ENCODE measurements around the gene LRRC55. TPM values are rescaled to one million over a fixed set of nuclear protein-coding genes. Genes with fewer than 3 reads are reported as not detected.

LRRC55 gene
- total RNA-seq, 1 experiment from 2014 or later = 0.79 TPM

DNA sequence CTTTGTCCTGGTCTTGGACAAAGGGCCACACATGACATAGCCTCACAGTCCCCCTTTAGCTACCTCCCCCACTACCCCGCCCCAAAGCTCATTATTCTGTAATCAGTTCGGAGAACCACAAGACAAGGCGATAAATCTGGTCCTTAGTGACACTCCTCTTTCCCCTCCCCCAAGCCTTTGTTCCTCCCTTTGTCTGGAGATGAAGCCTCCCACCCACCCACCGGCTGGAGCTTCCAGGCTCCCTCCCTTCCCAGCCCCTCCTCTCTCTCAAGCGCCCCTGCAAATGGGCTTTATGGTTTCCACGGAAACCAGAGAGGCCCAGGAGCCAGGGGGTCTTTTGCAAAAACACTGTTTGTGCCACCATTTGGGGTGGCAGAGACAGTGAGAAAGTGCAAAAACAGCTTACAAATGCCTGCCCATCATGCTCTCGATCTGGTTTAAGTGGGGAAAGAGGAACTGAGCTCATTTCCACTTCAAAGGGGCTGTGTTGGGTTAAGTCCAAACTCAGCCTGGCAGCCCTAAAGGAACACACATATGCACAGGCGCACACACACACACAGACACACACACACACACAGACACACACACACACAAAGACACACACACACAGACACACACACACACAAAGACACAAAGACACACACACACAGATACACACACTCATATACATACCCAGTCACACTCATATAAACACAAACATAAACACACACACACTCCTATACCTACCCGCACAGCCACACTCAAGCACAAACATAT lies 31.8 kb downstream of the LRRC55 start:
- Mint-ChIP-seq H3K4me1 (peaks cover 14% of the 10 kb centered on the region), H3K27me3 (ENCODE audit: low read depth) (no peaks in the 10 kb centered on the region; the same call in 1 of the 2 replicates), H3K4me3 (no peak overlapping the region), H3K27ac (no peak overlapping the region), H3K36me3 (no peaks in the 10 kb centered on the region), H3K9me3 (peaks cover 3% of the 10 kb centered on the region; the same call in 1 of the 2 replicates)
- POLR2A ChIA-PET = interaction anchor here (0.5 to 1.6 kb wide), 2 partner anchors 8 to 36 kb away, joined by 3 to 4 read pairs; no protein-coding TSS in a partner anchor
- CTCF ChIA-PET = interaction anchor here (0.6 to 2.5 kb wide), 6 partner anchors 9 to 82 kb away, joined by 3 to 35 read pairs (median 4); no protein-coding TSS in a partner anchor
- ATAC-seq (peak; percentile 85), DNase-seq (ENCODE audit: low spot score) (peak; percentile 39)
- no peak for TF ChIP-seq TEAD4 (CRISPR knock-in tag; IDR thresholded peaks at IDR 0.05)
- no peak for TF ChIP-seq CBFB (CRISPR knock-in tag; IDR thresholded peaks at IDR 0.05; ENCODE audit: low read depth)
- no peak for TF ChIP-seq NFYB (CRISPR knock-in tag; conservative IDR thresholded peaks at IDR 0.05; ENCODE audit: low read depth)

DNA sequence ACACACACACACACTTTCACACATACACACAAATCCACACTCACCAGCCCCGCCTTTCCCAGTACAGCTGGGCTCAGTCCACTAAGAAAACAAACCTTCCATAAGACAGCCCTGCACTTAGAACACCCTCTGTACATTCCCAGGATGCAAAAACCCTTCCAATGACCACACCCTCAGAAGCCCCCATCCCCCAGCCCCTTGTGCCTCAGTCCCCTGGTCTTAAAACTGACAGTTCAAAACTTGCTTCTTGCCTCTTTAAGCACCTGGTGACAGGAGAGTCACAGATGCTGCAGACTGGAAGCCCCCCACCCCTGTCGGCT lies 32.3 kb downstream of the LRRC55 start:
- ChIA-PET POLR2A (interaction anchor here (1.6 kb wide), 1 partner anchor 9 kb away, joined by 4 read pairs; no protein-coding TSS in a partner anchor), CTCF (interaction anchor here (0.6 to 2.5 kb wide), 4 partner anchors 9 to 82 kb away, joined by 3 to 35 read pairs (median 6); no protein-coding TSS in a partner anchor)
- Mint-ChIP-seq H3K27me3 (ENCODE audit: low read depth) (no peaks in the 10 kb centered on the region; the same call in 1 of the 2 replicates), H3K27ac (no peak overlapping the region), H3K4me3 (no peak overlapping the region), H3K4me1 (peaks cover 14% of the 10 kb centered on the region), H3K36me3 (no peaks in the 10 kb centered on the region), H3K9me3 (peaks cover 3% of the 10 kb centered on the region; the same call in 1 of the 2 replicates)
- no peak for DNase-seq (ENCODE audit: low spot score)
- no peak for ATAC-seq
- TF ChIP-seq, protein P1, sequence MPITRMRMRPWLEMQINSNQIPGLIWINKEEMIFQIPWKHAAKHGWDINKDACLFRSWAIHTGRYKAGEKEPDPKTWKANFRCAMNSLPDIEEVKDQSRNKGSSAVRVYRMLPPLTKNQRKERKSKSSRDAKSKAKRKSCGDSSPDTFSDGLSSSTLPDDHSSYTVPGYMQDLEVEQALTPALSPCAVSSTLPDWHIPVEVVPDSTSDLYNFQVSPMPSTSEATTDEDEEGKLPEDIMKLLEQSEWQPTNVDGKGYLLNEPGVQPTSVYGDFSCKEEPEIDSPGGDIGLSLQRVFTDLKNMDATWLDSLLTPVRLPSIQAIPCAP (CRISPR knock-in tag; IDR thresholded peaks at IDR 0.05) = no peak
- TF ChIP-seq ETV6 (CRISPR knock-in tag; IDR thresholded peaks at IDR 0.05) (no peak), RORB (CRISPR knock-in tag; IDR thresholded peaks at IDR 0.05) (no peak), FOXP1 (CRISPR knock-in tag; IDR thresholded peaks at IDR 0.05; ENCODE audit: borderline replicate concordance) (no peak), PRRX2 (CRISPR knock-in tag; IDR thresholded peaks at IDR 0.05) (no peak), E2F5 (CRISPR knock-in tag; IDR thresholded peaks at IDR 0.05) (no peak), FOXK1 (CRISPR knock-in tag; IDR thresholded peaks at IDR 0.05) (no peak), OVOL2 (CRISPR knock-in tag; IDR thresholded peaks at IDR 0.05; ENCODE audit: borderline replicate concordance) (no peak), KAT7 (CRISPR knock-in tag; IDR thresholded peaks at IDR 0.05; ENCODE audit: borderline replicate concordance) (no peak), ZNF121 (CRISPR knock-in tag; IDR thresholded peaks at IDR 0.05) (no peak), ZNF138 (CRISPR knock-in tag; conservative IDR thresholded peaks at IDR 0.05) (no peak), ZNF232 (CRISPR knock-in tag; IDR thresholded peaks at IDR 0.05) (no peak), NR1H2 (CRISPR knock-in tag; IDR thresholded peaks at IDR 0.05) (no peak), ZNF416 (CRISPR knock-in tag; IDR thresholded peaks at IDR 0.05) (no peak), MLX (CRISPR knock-in tag; IDR thresholded peaks at IDR 0.05) (no peak)
- TF ChIP-seq, protein P2, sequence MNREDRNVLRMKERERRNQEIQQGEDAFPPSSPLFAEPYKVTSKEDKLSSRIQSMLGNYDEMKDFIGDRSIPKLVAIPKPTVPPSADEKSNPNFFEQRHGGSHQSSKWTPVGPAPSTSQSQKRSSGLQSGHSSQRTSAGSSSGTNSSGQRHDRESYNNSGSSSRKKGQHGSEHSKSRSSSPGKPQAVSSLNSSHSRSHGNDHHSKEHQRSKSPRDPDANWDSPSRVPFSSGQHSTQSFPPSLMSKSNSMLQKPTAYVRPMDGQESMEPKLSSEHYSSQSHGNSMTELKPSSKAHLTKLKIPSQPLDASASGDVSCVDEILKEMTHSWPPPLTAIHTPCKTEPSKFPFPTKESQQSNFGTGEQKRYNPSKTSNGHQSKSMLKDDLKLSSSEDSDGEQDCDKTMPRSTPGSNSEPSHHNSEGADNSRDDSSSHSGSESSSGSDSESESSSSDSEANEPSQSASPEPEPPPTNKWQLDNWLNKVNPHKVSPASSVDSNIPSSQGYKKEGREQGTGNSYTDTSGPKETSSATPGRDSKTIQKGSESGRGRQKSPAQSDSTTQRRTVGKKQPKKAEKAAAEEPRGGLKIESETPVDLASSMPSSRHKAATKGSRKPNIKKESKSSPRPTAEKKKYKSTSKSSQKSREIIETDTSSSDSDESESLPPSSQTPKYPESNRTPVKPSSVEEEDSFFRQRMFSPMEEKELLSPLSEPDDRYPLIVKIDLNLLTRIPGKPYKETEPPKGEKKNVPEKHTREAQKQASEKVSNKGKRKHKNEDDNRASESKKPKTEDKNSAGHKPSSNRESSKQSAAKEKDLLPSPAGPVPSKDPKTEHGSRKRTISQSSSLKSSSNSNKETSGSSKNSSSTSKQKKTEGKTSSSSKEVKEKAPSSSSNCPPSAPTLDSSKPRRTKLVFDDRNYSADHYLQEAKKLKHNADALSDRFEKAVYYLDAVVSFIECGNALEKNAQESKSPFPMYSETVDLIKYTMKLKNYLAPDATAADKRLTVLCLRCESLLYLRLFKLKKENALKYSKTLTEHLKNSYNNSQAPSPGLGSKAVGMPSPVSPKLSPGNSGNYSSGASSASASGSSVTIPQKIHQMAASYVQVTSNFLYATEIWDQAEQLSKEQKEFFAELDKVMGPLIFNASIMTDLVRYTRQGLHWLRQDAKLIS (CRISPR knock-in tag; IDR thresholded peaks at IDR 0.05; ENCODE audit: borderline replicate concordance) = no peak
- TF ChIP-seq, protein P3, sequence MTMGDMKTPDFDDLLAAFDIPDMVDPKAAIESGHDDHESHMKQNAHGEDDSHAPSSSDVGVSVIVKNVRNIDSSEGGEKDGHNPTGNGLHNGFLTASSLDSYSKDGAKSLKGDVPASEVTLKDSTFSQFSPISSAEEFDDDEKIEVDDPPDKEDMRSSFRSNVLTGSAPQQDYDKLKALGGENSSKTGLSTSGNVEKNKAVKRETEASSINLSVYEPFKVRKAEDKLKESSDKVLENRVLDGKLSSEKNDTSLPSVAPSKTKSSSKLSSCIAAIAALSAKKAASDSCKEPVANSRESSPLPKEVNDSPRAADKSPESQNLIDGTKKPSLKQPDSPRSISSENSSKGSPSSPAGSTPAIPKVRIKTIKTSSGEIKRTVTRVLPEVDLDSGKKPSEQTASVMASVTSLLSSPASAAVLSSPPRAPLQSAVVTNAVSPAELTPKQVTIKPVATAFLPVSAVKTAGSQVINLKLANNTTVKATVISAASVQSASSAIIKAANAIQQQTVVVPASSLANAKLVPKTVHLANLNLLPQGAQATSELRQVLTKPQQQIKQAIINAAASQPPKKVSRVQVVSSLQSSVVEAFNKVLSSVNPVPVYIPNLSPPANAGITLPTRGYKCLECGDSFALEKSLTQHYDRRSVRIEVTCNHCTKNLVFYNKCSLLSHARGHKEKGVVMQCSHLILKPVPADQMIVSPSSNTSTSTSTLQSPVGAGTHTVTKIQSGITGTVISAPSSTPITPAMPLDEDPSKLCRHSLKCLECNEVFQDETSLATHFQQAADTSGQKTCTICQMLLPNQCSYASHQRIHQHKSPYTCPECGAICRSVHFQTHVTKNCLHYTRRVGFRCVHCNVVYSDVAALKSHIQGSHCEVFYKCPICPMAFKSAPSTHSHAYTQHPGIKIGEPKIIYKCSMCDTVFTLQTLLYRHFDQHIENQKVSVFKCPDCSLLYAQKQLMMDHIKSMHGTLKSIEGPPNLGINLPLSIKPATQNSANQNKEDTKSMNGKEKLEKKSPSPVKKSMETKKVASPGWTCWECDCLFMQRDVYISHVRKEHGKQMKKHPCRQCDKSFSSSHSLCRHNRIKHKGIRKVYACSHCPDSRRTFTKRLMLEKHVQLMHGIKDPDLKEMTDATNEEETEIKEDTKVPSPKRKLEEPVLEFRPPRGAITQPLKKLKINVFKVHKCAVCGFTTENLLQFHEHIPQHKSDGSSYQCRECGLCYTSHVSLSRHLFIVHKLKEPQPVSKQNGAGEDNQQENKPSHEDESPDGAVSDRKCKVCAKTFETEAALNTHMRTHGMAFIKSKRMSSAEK (CRISPR knock-in tag; IDR thresholded peaks at IDR 0.05; ENCODE audit: borderline replicate concordance) = no peak
- TF ChIP-seq, protein P4, sequence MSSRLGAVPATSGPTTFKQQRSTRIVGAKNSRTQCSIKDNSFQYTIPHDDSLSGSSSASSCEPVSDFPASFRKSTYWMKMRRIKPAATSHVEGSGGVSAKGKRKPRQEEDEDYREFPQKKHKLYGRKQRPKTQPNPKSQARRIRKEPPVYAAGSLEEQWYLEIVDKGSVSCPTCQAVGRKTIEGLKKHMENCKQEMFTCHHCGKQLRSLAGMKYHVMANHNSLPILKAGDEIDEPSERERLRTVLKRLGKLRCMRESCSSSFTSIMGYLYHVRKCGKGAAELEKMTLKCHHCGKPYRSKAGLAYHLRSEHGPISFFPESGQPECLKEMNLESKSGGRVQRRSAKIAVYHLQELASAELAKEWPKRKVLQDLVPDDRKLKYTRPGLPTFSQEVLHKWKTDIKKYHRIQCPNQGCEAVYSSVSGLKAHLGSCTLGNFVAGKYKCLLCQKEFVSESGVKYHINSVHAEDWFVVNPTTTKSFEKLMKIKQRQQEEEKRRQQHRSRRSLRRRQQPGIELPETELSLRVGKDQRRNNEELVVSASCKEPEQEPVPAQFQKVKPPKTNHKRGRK (CRISPR knock-in tag; IDR thresholded peaks at IDR 0.05; ENCODE audit: borderline replicate concordance) = no peak

All from WTC11 (cell line).